Ectodermal cell (in vitro differentiated cells): ENCODE measurements around the gene OR2T5.
"Not testable (repeated sequence)": the region's sequence is repeated elsewhere in the genome, so short reads cannot be mapped to it uniquely, and the experiment has no call there.

Experiments used
- H3K27ac ChIP-seq: 2 replicates; pipeline ENCODE4 v1.7.0; 2013; ENCODE audit warnings: mild to moderate bottlenecking, low read depth, low read length; ENCODE audit not compliant: insufficient read depth, poor library complexity, severe bottlenecking
- H3K27me3 ChIP-seq: 2 replicates; pipeline ENCODE4 v1.7.0; 2013; ENCODE audit warnings: mild to moderate bottlenecking, low read length; ENCODE audit not compliant: insufficient read depth, control insufficient read depth, poor library complexity, severe bottlenecking
- H3K36me3 ChIP-seq: one replicate; pipeline ENCODE4 v1.7.0; 2013; ENCODE audit warnings: low read length; ENCODE audit not compliant: control insufficient read depth, insufficient read depth
- H3K4me1 ChIP-seq: one replicate; pipeline ENCODE4 v1.7.0; 2013; ENCODE audit warnings: low read length; ENCODE audit not compliant: control insufficient read depth, insufficient read depth
- H3K4me3 ChIP-seq: 2 replicates; pipeline ENCODE4 v1.7.0; 2013; ENCODE audit warnings: low read depth, low read length, control low read depth; ENCODE audit not compliant: insufficient read depth
- H3K9me3 ChIP-seq: 2 replicates; pipeline ENCODE4 v1.7.0; 2013; ENCODE audit warnings: mild to moderate bottlenecking, low read length, moderate library complexity; ENCODE audit not compliant: control insufficient read depth
- WGBS, 2 experiments: methylation state at CpG; one replicate each; pipeline ENCODE4 v1.1.7; 2013; ENCODE audit warnings: missing lambda C conversion rate in 2 of 2; 5-methylcytosine and 5-hydroxymethylcytosine counted together

Gene OR2T5

DNA sequence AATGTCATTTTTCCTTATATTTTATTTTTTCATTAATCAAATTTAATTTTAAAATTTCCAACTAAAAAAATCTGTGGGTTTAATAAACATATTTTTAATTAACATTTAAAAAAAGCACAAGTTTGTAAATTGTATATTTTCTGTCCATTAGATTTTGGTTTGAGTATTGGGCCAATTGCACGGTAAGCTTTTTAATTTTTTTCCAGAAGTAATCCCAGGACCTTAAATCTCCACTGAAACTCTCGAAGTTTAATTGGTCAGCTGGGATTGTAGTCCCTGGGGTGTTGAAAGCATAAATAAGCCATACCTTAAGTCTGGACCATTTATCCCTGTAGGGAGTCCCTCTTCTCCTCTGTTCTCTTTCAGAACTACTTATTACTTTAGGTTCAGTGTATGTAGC, 19.4 kb downstream of the OR2T5 start, which contains the start of gene OR2G6:
TSS of gene OR2G6 (plus strand) at position 301 of the 400 bp plus-strand sequence. CDS start 13,574 bp downstream, outside the sequence.
- H3K9me3 ChIP-seq, H3K4me3 ChIP-seq, H3K27ac ChIP-seq, H3K4me1 ChIP-seq, H3K27me3 ChIP-seq, H3K36me3 ChIP-seq: not testable (repeated sequence)
- no CpG with 5 or more reads among the region's 2 CpGs for WGBS, 2 experiments

DNA sequence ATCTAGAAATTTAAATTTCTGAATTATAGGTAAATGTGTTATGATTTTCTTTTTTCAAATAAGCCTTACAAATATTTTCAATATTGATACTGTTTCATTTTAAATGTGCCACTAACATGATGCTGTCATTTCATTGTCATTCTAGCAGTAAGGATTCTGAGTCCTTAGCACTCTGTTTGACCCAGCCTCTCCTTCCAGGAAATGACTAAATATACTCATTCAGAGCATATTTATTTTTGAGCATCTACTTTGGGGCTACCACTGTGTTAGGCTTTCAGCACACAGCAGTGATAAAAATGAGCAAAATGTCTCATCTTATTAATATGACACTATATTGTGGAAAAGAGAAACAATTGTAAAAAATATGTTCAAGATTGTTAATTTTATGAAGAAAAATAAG, 21.8 kb downstream of the OR2T5 start:
- not testable (repeated sequence) for H3K36me3 ChIP-seq, H3K27me3 ChIP-seq, H3K4me1 ChIP-seq, H3K9me3 ChIP-seq, H3K4me3 ChIP-seq, H3K27ac ChIP-seq

DNA sequence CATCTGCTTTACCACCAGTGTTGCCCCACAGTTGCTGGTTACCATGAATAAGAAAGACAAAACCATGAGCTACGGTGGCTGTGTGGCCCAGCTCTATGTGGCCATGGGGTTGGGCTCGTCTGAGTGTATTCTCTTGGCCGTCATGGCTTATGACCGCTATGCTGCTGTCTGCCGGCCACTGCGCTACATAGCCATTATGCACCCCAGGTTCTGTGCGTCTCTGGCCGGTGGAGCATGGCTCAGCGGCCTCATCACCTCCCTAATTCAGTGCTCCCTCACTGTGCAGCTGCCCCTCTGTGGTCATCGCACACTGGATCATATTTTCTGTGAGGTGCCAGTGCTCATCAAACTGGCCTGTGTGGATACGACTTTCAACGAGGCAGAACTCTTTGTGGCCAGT, 33.5 kb downstream of the OR2T5 start:
- H3K9me3 ChIP-seq: peaks cover 16% of the 10 kb centered on the region
- H3K4me1 ChIP-seq: no peaks in the 10 kb centered on the region
- no peaks in the 10 kb centered on the region for H3K36me3 ChIP-seq
- no peak overlapping the region for H3K27ac ChIP-seq
- no peak overlapping the region for H3K4me3 ChIP-seq
- WGBS, 2 experiments: 80 to 81% methylated on average over 12 of the region's 12 CpGs
- H3K27me3 ChIP-seq: no peaks in the 10 kb centered on the region

DNA sequence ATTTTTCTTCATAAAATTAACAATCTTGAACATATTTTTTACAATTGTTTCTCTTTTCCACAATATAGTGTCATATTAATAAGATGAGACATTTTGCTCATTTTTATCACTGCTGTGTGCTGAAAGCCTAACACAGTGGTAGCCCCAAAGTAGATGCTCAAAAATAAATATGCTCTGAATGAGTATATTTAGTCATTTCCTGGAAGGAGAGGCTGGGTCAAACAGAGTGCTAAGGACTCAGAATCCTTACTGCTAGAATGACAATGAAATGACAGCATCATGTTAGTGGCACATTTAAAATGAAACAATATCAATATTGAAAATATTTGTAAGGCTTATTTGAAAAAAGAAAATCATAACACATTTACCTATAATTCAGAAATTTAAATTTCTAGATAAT, 49.1 kb downstream of the OR2T5 start:
- not testable (repeated sequence) for H3K4me1 ChIP-seq, H3K4me3 ChIP-seq, H3K36me3 ChIP-seq, H3K27me3 ChIP-seq, H3K27ac ChIP-seq, H3K9me3 ChIP-seq
